Fibroblast of villous mesenchyme (primary cell): ENCODE data around the gene ULK2. TPM values are rescaled to one million over a fixed set of nuclear protein-coding genes. Genes with fewer than 3 reads are reported as not detected.

Source experiments
- DNase-seq: peaks from one replicate; pipeline ENCODE4 v3.0.0-alpha.2; 2010; ENCODE audit warnings: low read depth
- H3K4me3 ChIP-seq: 2 replicates; pipeline ENCODE4 v1.5.1; 2011; ENCODE audit warnings: low read depth, mild to moderate bottlenecking, low read length
- small RNA-seq: library from RNA; depleted of rRNA; stranded (forward); fragments of <200 nt; gene quantifications from one replicate; pipeline ENCODE3, GENCODE V24; 2012
- total RNA-seq: library from RNA; depleted of rRNA; stranded (reverse); fragments of >200 nt; gene quantifications from 2 replicates; pipeline ENCODE4 v1.2.3, GENCODE V29; 2012
- TF ChIP-seq, protein P1 (sequence below): IDR thresholded peaks from 2 replicates; pipeline ENCODE4 v1.5.1; 2012; ENCODE audit warnings: low read depth, mild to moderate bottlenecking, low read length; ENCODE audit not compliant: insufficient read depth

Gene ULK2
- total RNA-seq, 1 donor = 16.8 TPM

DNA sequence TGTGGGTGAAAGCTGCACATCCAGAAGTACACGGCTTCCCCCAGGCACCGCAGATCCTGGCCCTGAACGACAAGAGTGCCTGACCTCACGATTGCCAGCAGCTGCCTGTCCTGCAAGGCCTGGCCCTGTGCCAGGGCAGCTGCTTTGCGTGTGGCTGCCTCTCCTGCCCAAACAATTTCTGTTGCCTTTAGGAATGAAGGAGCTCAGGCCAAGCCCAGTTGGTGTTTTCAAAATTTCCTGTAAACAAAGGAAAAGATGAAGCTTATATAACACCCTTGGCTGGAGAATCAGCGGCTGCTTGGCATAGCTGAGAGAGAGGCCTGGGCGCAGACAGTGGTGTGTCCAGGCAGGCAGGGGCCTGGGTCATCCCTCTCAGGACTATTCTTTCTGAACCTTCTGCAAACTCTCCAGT is 139.6 kb downstream of the ULK2 start:
- TF ChIP-seq, protein P1, sequence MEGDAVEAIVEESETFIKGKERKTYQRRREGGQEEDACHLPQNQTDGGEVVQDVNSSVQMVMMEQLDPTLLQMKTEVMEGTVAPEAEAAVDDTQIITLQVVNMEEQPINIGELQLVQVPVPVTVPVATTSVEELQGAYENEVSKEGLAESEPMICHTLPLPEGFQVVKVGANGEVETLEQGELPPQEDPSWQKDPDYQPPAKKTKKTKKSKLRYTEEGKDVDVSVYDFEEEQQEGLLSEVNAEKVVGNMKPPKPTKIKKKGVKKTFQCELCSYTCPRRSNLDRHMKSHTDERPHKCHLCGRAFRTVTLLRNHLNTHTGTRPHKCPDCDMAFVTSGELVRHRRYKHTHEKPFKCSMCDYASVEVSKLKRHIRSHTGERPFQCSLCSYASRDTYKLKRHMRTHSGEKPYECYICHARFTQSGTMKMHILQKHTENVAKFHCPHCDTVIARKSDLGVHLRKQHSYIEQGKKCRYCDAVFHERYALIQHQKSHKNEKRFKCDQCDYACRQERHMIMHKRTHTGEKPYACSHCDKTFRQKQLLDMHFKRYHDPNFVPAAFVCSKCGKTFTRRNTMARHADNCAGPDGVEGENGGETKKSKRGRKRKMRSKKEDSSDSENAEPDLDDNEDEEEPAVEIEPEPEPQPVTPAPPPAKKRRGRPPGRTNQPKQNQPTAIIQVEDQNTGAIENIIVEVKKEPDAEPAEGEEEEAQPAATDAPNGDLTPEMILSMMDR = no peak
- no peak overlapping the region for H3K4me3 ChIP-seq

GRCh38 chr17:19727501-19728078 is 140.1 kb downstream of the ULK2 start:
- no peak overlapping the region for H3K4me3 ChIP-seq
- TF ChIP-seq, protein P1 = no peak
- DNase-seq = peak; percentile 92

More for the DNA sequence above, 139.6 kb downstream of the ULK2 start:
- DNase-seq = peak; percentile 89

GRCh38 chr17:19726631-19727376 is 140.9 kb downstream of the ULK2 start:
- TF ChIP-seq, protein P1 = no peak
- peak; percentile 38 for DNase-seq
- H3K4me3 ChIP-seq = no peak overlapping the region

DNA sequence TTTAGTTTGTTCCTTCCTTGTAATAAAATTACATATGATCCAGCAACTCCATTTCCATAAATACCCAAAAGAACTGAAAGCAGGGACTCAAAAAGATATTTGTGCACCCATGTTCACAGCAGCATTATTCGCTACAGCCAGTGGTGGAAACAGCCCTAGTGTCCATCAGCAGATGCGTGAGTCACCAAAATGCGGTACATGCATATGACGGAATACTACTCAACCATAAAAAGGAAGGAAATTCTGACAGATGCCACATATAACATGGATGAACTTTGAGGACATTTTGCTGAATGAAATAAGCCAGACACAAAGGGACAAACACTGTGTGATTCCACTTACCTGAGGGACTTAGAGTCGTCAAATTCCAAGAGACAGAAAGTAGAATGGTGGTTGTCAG is 142.2 kb downstream of the ULK2 start:
- no peak for DNase-seq
- H3K4me3 ChIP-seq = no peak overlapping the region
- TF ChIP-seq, protein P1 = no peak

DNA sequence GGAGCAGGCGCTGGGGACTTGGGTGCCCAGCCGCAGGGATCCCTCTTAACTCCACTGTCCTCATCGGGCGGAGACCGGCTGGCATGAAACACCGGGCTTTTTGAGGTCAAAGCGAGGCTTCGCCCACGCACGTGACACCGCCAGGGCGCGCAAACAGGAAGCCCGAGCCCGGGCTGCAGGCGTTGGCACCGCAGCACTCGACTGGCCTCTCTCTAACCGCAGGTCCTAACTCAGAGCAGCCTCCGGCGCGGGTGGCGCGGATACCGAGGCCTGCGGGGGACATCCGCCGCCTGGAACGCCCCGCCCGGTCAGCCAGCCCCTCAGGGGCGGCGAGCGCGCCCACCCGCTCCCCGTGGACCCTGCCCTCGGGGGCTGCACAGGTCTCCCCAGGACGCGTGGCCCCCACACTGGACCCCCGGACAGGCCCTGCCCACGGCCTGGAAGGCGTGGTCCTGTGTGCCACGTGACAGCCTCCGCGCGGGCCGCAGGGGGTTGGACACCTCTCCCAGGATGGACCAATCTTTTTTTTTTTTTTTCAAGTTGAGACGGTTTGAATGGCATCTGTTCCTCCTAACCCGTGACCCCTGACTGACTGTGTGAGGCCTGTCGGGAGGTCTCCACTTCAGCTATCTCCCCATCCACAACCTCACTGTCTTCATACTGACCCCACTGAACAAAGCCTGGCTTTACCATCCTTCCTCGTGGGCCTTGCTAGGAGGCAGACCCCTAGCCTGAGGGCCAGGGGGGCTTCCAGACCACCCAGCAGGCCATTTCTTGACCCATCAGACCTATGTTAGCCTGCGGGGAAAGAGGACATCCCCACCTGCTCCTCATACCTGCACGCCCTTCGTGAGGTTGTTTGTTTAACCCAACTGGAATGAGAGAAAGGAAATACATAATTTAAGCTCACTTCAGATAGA is 143.0 kb downstream of the ULK2 start:
- no peak for DNase-seq
- H3K4me3 ChIP-seq = no peak overlapping the region
- TF ChIP-seq, protein P1 = no peak

- TF ChIP-seq, protein P1 = no peak
- DNase-seq = no peak
- H3K4me3 ChIP-seq = no peak overlapping the region
Observed at GRCh38 chr17:19723964-19724363, 143.8 kb downstream of the ULK2 start.

Small RNA genes within 50 kb of the gene (small RNA-seq; reads per million reads assigned to genes)
- gene AC015726.2 = not detected

Other genes with a start within 250 kb of the ULK2 start
- 34.5 and 36.7 TPM in 2 replicates for gene ALDH3A2, start 219.2 kb downstream of the ULK2 start, total RNA-seq
- not detected in 2 replicates for gene SLC47A2, start 151.4 kb downstream of the ULK2 start, total RNA-seq
- gene ALDH3A1, start 119.6 kb downstream of the ULK2 start, total RNA-seq = not detected in 2 replicates
- gene AKAP10, start 109.9 kb upstream of the ULK2 start, total RNA-seq = 20.0 and 32.8 TPM in 2 replicates
- 110 and 148 TPM in 2 replicates for gene SPECC1, start 141.4 kb upstream of the ULK2 start, total RNA-seq